HEK293T (cell line): ENCODE data around the gene TBC1D5.

ENCODE experiments used
- FOXA1 ChIP-seq: fragments of 450-650 bp; IDR thresholded peaks from 2 replicates; pipeline ENCODE4 v1.6.1; 2016; ENCODE audit warnings: mild to moderate bottlenecking
- LEF1 ChIP-seq: fragments of 450-650 bp; IDR thresholded peaks from 2 replicates; pipeline ENCODE4 v1.6.1; 2017; ENCODE audit warnings: mild to moderate bottlenecking, borderline replicate concordance

DNA sequence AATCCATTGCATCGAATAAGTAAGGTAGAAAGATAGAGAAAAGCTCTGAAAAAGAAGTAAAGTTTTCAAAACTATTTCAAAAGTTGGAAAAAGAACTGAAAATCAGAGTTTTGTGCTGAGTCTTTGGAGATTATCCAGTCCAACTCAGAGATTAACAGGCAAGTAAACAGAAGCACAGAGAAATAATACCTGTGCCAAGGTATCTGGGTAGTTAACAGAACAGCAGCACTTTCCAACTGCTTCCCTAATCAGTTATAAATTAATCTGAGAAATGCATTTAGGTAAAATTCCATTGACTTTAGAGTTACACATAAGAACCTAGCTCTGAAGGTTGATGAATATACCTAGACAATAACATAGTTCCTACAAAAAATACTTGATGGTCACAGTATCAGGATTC lies 355.3 kb downstream of the TBC1D5 start:
- TF ChIP-seq LEF1 (no peak), FOXA1 (no peak)
